DMS53 treated with DMSO at 0.1 percent for 48 hours (cell line): ENCODE measurements around the gene TMEM134.
A peak's percentile ranks its signal among the peaks of the same experiment; 100 is the strongest.

Source experiments
- DNase-seq: peaks from one replicate; lab custom pipeline; 2025; ENCODE audit not compliant: unreplicated experiment; lab: John Stamatoyannopoulos, UW

TMEM134 gene

DNA sequence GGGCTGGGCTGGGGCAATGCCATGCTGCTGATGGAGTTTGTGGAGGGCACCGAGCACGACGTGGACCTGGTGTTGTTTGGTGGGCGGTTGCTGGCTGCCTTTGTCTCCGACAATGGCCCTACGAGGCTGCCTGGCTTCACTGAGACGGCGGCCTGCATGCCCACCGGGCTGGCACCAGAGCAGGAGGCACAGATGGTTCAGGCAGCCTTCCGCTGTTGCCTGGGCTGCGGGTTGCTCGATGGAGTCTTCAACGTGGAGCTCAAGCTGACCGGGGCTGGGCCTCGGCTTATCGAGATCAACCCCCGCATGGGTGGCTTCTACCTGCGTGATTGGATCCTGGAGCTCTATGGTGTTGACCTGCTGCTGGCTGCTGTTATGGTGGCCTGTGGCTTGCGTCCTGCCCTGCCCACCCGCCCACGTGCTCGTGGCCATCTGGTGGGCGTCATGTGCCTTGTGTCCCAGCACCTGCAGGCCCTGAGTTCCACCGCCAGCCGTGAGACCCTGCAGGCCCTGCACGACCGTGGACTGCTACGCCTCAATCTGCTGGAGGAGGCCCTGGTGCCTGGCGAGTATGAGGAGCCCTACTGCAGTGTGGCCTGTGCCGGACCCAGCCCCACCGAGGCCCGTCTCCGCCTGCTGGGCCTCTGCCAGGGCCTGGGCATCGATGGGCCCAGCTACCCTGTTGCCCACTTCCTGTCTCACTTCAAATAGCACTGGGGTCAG lies 45.0 kb downstream of the TMEM134 start:
- DNase-seq: no peak

DNA sequence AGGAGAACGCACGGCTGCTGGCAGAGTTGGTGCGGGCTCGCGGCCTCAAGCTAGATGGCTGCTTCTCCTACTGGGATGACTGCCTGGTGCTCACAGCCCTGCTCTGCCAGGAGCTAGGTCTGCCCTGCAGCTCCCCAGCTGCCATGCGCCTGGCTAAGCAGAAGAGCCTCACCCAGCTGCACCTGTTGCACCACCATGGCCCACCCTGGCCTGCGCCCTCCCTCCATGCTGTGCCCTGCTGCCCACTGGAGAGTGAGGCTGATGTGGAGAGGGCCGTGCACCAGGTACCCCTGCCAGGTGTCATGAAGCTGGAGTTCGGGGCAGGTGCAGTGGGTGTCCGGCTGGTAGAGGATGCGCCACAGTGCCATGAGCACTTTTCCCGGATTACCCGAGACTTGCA lies 45.6 kb downstream of the TMEM134 start:
- DNase-seq: no peak

DNA sequence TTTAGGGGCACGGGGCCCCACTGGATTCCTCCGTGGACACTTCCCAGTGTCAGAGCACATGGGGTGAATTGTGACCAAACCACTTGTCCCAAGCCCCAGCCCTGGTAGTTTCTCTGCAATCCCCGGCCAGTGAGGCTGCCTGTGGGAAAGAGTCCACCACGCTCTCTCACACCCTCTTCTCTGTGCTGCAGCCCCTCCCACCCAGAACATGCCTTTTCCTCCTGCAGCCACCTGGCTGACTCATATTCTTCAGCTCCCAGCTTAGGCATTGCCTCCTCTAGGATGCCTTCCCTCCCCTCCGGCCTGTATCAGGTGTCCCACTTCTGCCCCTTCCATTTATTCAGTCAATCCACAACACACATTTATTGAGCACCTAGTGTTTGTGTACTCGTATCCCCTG lies 46.2 kb downstream of the TMEM134 start:
- DNase-seq: no peak

DNA sequence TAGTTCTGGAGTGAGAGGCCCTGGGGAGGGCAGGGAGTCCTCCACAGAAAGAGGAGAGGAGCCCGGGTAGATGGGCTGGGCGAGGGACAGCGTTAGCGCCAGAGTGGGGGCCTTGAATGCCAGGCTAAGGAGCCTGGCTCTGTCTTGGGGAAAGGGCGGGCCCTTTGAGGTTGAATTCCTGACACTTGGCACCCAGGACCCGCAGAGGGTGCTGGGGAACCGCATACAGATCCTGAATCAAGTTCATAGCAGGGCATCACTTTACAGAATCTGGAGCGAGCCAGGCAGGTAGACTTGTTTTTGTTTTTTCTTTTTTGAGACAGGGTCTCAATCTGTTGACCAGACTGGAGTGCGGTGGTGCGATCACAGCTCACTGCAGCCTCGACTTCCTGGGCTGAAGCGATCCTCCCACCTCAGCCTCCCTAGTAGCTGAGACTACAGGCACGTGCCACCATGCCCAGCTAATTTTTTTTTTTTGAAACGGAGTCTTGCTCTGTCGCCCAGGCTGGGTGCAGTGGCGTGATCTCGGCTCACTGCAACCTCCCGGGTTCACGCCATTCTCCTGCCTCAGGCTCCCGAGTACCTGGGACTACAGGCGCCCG lies 47.5 kb downstream of the TMEM134 start:
- no peak for DNase-seq

DNA sequence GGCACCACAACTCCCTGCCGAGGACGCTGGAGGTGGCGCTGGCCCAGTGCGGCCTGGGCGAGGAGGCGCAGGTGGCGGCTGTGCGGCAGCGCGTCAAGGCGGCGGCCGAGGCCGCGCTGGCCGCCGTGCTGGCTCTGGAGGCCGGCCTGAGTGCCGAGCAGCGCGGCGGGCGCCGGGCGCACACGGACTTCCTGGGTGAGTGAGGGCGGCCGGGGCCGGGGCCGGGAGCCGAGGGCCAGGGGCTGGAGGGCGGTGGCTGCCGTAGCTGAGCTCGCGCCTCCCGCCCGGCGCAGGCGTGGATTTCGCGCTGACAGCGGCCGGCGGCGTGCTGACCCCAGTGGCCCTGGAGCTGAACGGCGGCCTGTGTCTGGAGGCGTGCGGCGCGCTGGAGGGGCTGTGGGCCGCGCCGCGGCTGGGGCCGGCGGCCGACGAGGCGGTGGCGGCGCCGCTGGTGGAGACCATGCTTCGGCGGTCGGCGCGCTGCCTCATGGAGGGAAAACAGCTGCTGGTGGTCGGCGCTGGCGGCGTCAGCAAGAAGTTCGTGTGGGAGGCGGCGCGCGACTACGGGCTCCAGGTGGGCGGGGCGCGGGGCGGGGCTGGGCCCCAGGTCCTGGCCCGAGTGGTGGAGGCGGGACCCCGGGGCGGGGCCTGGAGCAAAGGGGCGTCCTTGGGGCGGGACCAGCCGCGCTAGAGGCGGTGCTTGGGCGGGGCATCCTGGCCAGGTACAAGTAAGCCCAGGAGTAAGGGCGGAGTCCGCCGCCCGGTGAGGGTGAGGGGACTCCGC lies 48.2 kb downstream of the TMEM134 start:
- DNase-seq: peak; percentile 85

DNA sequence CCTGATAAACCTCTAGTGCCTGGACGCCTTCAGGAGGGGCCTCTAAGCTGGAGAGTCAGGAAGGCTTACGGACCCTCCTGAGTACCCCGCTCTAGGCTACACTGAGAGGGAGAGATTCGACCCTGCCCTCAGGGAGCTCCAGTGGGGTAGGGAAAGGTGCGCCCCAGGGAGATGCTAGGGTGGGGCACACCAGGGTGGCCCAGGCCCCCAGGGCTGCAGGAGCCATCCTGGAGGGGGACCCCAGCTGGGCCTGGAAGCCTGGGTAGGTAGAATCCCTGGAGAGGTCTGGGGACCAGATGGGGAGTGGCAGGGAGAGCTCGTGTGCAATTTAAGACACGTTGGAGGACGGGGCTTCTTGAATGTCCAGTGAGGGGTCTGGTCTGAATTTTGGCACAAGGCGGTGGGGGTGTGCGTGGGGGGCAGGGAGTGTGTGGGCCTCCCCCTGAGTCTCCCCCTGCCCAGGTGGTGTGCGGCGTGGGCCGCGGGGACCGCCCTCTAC lies 48.9 kb downstream of the TMEM134 start:
- no peak for DNase-seq

DNA sequence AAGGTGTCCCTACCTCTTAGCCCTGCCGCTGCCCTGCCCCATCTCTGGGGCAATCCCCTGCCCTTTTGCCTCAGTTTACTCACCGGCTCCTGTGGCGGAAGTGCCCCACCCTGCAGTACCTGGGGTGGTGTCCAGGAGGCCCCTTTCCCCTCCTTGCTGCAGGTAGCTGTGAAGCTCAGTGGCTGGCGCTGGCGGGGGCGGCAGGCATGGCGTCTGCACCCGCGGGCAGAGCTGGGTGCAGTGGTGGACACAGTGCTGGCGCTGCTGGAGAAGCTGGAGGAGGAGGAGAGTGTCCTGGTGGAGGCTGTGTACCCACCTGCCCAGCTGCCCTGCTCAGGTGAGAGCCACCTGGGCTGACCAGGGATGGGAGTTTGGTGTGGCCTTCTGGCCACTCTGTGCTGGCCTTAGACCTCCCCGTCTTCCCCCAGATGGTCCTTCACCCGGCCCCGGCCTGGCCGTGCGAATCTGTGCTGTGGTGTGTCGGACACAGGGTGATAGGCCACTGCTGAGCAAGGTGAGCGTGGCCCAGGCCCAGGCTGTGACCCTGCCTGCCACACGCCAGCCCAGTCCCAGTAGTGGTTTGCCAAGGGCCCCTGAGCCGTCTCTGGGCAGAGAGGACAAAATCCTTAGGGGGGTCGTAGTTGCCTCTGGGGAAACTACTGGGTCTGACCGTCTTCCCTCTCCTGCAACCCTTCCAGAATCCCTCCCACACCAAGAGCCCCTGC lies 49.6 kb downstream of the TMEM134 start:
- no peak for DNase-seq

DNA sequence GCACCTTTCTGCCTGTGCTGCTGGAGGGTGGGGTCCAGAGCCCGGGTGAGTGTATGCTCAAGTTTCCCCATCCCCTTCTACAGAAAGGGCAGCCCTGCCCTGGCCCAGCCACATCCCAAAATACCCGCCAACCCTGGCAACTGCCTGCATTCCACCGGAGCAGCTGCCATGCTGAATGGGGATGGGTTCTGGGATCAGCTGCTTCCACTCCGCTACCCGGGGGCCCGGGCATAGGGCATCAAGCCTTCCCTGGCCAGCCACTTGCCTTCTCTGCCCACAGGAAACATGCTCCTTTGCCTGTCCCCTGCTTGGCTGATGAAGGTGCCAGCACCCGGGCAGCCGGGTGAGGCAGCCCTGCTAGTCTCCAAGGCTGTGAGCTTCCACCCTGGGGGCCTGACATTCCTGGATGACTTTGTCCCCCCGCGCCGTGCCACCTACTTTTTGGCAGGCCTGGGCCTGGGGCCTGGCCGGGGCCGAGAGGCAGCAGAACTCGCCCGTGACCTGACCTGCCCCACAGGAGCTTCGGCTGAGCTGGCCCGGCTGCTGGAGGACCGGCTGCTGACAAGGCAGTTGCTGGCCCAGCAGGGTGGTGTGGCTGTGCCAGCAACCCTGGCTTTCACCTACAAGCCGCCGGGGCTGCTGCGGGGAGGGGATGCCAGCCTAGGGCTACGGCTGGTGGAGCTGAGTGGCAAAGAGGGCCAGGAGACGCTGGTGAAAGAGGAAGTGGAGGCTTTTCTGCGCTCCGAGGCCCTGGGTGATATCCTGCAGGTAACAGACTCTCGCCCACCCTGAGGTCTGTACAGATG lies 50.4 kb downstream of the TMEM134 start:
- no peak for DNase-seq

DNA sequence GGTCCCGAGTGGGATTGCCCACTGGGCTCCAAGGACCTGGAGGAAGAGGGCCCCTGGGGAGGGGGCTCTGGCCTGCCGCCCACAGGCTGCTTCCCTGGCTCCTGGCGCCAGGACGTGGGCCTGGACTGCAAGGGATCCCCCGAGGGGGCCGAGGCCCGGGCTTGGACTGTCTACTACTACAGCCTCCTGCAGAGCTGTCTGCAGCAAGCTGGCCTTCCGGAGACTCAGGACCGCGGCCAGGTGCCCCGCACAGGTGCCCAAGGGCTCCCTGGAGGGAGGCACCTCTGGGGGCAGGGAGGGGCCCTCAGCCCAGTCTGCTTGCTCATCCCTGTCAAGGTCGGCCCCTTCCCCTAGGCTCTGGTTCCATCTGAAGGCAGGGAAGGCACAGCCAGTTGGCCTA lies 51.6 kb downstream of the TMEM134 start:
- DNase-seq: no peak

DNA sequence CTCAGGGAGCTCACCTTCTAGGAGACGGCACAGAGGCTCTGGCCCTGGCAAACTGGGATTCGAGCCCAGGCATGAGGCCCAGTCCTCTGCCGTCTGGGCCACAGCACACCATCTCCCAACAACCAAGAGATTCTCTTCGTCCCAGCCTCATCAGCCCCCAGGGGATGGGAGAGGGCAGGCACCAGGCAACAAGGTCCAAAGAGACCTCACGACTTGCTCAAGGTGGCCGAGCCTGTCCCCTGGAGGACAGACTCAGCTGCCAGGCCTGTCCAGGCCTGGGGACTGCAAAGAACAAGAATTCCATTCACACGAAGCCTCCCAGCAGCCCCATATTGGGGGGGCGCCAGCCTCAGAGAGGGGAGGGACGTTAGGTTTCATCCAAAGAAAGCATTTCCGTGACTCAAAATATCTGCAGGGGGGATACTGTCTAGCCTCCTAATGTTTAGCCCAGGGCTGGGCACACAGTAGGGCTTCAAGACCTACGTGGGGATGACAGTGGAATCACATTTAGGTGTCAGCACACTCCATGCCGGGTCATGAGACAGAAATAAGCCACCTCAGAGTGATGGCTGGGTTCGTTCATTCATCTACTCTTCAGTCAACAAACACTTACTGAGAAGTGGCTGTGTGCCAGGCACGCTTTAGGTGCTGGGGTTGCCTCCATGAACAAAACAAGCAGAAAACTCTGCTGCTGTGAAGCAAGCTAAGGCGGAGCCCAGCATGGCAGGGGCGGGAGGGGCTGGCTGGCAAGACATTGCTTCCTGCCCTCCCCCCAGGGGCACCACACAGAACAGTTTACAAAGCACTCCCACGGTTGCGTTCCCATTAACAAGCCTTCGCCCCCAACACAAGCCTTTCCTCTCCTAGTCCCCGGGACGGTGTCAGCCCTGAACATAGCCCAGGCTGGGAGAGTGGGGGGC lies 52.4 kb downstream of the TMEM134 start:
- DNase-seq: peak; percentile 31

DNA sequence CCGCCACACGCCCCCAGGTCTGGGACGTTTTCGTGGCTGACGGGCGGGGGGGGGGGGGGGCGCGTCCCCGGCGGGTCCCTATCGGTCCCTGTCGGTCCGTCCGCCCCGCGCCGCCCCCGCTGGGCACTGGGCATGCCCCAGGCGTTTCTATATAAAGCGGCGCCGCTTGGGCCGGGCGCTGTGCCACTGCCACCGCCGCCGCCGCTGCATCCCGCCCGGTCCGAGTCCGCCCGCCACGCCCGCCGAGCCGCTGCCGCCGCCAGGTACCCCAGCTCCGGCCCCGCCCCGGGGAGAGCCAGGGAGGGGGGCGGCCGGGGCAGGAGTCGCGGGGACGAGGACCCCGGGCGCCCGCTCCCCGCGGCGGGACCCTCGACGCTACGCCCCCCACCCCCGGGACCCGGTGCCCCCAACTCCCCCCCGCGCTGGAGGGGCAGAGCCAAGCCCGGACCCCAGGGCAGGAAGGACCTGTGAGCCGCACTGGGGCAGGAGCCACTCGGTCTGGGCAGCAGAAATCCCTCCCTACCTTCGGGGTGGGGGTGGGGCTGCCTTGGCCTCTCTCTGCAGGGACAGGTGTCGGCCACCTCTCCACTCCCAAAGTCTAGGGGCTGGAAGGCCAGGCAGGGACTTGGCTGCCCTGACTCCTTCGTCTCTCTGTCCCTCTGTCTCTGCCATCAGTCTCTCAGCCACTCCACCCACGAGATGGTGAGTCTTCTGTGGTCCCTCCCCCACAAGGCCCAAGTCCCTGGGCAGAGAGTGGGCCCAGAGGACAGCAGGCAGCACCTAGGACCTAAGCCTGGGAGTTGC lies 53.3 kb downstream of the TMEM134 start, which contains the start of gene CARNS1:
TSS of gene CARNS1 (plus strand) at position 178 of the 804 bp plus-strand sequence. CDS start at position 700, 522 bp downstream.
- DNase-seq: peak; percentile 19

DNA sequence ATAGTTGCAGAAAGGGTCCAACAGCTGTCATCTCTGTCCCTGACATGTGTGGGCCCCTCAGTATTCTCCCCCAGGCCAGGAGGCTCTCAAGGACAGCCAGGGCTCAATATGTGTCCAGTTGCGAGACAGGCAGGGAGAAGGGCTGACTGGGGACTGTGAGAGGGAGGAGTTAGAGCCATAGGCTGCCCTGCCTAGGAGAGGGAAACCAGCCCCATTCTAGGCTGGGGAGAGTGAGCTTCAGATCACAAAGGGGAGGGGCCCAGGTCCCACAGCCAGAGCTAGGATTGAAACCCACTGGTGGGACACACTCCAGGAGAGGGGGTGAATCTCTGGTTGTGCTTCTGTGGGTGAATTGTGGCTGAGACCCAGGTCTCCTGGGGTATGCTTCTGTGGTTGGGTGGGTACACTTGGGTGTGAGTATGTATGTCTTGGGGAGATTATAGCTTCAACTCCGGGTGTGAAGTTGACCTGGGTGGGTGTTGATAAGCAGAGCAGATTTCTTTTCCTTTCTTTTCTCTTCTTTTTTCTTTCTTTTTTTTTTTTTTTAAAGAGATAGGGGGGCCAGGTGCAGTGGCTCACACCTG lies 55.7 kb downstream of the TMEM134 start:
- no peak for DNase-seq

DNA sequence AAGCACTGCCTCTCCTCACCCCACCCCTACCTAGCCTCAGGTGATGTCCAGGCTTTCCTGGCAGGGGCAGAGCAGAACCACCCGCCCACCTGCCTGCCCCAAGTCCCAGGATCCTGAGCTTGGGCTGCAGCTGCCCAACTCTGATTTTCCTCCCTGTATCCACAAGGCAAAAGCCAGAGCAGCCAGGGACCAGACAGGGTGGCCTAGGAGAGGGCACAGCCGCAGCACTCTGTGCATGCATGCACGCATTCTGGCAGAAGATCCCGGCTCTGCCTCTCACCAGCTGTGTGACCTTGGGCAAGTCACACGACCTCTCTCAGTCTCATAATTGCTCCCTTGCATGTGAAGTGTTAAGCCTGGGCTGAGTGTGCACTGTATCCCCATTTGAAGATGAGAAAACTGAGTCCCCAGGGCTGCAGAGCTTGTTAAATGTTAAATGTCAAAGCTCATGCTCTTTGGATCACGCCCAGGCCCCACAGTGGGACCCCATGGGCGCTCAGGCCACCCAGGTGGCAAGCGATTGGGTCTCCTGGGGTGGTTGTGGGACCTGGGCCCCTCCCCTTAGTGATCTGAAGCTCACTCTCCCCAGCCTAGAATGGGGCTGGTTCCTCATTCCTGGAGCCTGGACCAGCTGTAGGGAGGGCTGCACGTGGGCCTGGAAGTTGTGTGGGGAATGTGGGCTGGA lies 56.4 kb downstream of the TMEM134 start:
- DNase-seq: no peak

DNA sequence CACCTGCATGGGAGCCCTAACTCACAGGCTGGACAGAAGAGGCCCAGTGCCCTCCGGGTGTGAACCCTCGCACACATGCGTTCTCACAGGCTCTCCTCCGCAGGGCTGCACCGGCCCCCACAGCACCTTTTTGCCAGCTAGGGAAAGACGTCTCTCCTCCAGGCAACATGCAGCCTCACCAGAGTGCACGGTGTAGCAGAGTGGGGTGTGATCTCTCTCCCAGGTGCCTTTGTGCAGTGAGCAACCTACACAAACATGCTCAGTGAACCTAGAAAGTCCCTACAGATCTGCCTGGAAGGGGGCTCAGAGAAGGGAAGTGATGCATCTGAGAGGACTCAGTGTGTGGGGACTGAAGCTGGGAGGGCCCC lies 57.3 kb downstream of the TMEM134 start:
- DNase-seq: no peak
